GM19023 (cell line): ENCODE measurements around the gene MPV17L.
"Not testable (repeated sequence)": the region's sequence is repeated elsewhere in the genome, so short reads cannot be mapped to it uniquely, and the experiment has no call there.

Source experiments
- ATAC-seq: cut with Tn5 transposase; IDR thresholded peaks from one replicate; pipeline ENCODE4 v1.9.1; 2021; ENCODE audit warnings: mild to moderate bottlenecking, moderate library complexity; ENCODE audit not compliant: unreplicated experiment

Gene MPV17L

DNA sequence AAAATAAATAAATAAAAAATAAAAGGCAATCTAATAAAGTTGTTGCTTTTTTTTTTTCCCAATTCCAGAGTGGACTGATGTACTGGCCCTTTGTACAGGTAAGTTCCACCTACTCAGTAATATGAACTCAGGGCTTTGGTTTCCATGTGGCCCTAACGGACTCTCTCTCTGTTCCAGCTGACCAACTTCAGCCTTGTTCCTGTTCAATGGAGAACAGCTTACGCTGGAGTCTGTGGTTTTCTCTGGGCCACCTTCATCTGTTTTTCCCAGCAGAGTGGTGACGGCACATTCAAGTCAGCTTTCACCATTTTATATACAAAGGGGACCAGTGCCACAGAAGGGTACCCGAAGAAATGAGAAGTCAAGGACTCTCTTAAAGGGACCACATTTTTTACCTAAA is 12.2 kb downstream of the MPV17L start:
- ATAC-seq: not testable (repeated sequence)

DNA sequence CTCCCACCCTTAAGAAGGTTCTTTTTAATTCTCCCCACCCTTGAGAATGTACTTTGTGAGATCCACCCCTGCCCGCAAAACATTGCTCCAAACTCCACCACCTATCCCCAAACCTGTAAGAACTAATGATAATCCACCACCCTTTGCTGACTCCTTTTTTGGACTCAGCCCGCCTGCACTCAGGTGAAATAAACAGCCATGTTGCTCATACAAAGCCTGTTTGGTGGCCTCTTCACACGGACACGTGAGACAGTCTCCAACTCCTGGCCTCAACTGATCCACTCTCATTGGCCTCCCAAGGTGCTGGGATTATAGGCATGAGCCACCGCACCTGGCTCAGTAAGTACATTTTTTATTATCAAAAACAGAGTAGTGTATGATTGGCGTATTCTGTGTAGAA is 13.9 kb downstream of the MPV17L start:
- ATAC-seq: not testable (repeated sequence)

DNA sequence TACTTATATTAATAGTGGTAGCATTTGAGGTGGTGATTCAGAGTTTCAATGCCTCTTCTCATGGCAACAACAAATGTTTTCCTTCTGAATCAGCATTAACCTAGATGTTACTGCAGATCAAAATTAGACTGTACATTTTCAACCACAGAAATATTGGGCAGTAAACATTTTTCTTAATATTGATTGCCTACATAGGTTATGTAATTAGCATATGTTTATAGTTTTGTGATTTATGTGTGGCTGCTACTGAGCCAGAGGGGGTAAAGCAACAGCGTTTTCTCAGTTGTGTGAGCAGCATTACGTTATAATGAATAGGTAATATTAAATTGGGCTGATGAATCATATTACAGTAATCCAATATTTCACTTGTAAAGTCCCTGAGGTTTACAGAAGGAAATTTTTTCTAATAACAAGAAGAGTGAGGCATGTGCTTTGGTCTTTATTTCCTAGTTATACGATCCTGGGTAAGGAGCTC is 20.0 kb downstream of the MPV17L start:
- ATAC-seq: no peak

DNA sequence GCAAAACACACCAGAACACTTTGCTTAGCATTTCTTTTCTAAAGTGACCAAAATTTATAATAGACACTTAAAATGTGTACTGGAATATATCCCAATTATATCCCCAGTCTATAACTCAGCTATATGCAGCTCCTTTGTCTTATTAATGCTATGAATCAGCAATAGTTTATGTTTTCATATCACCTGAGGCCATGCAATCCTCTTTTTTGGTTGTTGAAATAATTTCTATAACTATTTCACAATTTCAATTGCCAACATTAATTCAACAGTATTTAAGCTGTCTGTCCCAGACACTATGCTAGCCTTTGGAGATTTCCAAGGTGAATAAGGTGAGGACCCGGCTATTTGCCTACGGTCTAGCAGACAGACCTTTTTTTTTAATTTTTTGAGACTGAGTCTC is 21.6 kb downstream of the MPV17L start:
- no peak for ATAC-seq

DNA sequence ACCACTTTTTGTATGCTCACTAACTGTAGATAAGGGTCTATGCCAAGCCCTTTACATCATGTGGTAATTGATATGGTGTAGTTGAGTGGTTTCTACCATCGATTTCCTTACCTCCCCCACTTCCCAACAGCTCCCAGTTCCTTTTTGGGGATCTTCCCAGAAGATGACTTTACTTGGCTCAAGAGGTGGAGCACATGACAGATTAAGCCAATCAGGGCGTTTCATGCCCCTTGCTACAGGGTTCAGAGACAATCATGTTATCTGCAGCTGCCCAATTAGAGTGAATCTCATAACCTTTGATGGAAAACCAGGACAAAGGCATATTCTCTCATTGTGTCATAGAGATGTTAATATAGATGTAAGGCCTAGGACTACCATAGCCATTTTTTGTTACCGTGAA is 22.7 kb downstream of the MPV17L start:
- no peak for ATAC-seq

DNA sequence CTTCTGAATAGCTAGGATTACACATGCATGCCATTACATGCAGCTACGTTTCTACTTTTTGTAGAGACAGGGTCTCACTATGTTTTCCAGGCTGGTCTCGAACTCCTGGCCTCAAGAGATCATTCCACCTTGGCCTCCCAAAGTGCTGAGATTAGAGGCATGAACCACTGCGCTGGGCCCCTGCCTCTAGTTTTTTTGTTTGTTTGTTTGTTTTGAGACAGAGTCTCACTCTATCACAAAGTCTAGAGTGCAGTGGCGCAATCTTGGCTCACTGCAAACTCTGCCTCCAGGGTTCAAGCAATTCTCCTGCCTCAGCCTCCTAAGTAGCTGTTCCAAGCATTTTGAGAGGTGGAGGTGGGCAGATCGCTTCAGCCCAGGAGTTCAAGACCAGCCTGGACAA is 26.1 kb downstream of the MPV17L start:
- not testable (repeated sequence) for ATAC-seq

DNA sequence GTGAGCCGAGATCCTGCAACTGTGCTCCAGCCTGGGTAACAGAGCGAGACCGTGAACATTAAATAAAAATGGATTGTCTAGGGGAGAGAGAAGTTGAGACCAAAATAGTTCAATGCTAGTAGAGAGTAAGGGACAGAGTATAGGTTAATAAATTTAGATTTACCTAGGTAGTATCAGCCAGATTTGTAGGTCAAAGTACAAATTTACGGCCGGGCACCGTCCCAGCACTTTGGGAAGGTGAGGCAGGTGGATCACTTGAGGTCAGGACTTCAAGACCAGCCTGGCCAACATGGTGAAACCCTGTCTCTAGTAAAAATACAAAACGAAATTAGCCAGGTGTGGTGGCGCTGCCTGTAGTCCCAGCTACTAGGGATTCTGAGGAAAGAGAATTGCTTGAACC is 26.7 kb downstream of the MPV17L start:
- no peak for ATAC-seq

GRCh38 chr16:15425861-15426260 is 30.3 kb downstream of the MPV17L start:
- ATAC-seq: no peak

DNA sequence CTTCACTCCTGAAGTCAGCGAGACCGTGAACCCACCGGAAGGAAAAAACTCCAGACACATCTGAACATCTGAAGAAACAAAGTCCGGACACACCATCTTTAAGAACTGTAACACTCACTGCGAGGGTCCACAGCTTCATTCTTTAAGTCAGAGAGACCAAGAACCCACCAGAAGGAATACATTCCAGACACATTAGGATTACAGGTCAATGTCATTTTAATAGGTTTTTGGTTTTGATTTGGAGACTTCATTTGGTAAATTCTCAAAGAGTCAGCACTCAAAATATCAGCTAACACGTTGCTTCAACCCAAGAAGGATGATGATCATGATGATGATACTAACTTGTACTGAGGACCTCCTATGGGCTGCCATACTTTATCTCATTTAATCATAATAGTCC is 31.2 kb downstream of the MPV17L start:
- no peak for ATAC-seq

DNA sequence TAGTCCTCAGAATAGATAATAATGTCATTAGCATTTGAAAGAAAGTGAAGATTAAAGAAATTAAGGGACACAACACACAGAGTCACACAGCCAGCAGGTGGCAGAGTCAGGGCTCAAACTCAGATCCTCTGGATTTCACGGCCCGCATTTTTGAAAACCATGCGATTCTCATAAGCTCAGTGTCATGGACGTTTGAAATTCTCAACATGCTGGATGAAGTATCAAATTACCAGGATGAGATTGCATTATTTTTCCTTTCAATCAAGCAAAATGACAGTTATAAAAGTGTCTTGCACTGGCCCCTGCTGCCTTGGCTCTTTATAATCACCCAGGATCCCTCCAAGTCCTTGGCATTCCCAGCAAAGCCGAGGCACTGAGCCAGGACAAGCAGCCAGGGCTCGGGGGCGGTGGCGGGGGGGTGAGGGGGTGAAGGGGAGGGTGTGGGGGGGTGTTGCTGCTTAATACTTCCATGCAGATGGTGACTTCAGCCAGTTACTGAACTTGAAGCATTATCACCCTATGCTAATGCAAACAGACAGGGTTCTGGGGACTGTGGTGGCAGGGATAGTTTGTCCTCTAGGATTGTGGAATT is 32.2 kb downstream of the MPV17L start:
- ATAC-seq: no peak

DNA sequence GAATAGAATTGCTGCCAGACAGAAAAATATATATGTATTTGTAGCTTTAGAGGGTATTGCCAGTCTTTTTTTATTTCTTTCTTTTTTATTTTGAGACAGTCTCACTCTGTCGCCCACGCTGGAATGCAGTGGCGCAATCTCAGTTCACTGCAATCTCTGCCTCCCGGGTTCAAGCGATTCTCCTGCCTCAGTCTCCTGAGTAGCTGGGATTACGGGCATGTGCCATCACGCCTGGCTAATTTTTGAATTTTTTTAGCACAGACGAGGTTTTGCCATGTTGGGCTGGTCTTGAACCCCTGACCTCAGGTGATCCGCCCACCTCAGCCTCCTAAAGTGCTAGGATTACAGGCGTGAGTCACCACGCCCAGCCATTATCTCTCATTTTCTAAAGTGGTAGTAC is 35.3 kb downstream of the MPV17L start:
- ATAC-seq: not testable (repeated sequence)

DNA sequence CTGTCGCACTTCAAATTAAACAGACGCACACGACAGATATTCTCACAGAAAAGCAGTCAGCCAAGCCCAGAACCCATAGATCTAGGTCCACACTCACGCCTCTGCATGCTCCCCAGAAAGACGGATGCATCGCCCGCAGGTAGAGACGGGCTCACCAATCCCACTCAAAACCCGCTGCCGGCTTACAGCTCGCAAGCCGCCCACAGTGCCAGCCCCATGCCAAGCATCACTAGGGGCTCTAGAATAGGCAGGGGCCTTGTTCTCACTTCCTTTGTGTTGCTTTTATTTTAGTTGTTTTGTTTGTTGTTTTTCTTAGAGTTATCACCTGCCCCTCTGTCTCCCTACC is 38.5 kb downstream of the MPV17L start:
- ATAC-seq: no peak

DNA sequence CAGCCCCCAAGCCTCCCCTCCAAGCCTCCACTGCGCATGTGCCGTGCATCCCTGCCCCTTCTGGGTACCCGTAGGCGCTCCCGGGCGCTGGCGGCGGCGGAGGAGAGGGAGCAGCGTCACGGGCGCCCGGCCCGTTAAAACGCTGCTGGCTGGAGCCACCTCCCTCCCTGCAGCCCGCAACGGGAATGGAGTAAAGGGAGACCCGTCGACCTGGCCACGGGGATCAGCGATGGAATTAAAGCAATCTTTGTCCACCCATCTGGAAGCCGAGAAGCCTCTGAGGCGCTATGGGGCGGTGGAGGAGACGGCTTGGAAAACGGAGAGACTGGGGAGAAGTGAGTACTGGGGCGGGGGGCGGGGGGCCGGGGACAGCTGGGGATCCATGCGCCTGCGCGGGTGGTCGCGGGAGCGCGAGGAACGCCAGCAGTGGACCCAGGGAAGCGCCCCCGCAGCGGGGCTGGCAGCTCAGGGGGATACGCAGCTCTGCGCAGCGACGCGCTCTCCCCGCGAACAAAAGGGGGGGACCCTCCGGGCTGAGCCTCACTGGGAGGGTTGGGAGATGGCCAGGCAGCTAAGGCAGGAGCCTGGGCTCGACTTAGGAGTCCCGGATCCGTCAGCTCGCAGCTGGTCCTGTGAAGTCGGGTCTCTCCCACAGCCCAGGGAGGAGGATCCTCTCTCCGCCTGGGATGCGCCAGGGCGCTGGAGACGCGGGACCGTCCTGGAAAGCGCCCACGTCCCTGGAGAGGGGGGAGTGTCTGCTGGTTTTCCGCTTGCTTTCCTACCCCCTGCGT is 39.1 kb downstream of the MPV17L start, which contains the start of gene BMERB1:
BMERB1 (plus strand) TSS at position 164 of the 791 bp plus-strand sequence; CDS start at position 230, 66 bp downstream.
- ATAC-seq: no peak

DNA sequence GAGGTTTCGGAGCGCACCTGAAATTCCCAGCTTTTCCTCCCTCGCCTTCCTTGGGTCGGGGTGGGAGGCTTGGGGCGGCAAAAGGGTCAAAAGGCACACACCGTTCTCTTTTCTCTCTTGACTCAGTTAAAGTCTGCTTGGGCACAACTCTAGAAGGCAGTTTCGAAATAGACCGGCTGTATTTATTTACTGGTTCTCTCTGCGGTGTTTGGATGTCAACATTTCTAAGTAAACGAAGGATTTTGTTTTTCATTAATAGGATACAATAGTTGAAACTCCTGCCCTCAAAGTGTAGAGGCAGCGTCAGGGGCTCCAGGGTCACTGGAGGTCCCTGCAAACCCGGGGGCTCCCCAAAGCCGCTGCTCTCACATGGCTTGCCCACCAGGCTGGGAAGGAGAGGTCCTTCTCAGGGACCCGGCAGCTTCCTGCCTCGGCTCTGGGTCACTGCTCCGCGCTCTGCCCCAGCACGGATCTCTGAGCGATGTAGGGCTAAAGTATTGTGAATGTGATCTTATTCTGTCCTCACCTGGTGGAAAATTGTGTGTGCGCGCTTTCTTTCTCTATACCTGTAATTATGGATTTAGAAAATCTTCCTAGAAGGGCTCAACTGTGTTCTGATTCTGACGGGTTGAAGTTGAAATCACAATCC is 39.8 kb downstream of the MPV17L start:
- ATAC-seq: no peak

DNA sequence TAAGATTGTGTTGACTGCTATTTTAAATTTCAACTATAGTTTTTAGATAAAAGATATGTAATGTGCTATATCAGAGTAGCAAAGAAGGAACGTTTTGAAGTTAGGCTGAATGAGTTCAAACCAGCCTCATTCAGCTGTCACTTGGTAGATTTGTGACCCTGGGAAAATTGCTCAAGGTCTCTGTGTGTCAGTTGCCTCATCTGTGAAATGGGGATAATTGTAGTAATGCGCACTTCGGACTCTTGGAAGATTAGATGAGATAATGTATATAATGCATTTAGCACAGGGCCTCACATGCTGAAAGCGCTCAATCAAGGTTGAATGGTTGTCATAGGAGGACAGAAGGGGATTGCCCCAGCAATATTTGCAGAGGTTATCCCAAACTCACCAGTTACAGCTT is 43.5 kb downstream of the MPV17L start:
- ATAC-seq: no peak

DNA sequence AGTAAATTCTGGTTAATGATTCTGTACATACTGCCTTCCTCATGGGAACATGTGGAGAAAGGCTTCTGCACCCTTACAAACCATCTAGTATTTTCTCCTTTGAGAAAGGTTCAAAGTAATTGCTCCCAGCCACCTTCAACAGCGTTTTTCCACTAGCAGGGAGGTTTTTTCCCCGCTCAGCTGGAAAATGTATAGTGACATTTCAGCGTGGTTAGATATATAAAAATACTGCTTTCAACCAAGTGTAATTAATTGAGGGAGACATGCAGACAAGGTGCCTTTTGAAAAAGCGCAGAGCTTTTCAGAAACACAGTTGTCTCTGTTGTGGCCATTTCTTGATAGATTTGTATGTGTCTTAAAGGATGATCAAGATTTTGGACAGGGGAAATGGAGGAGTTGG is 44.0 kb downstream of the MPV17L start:
- ATAC-seq: no peak

DNA sequence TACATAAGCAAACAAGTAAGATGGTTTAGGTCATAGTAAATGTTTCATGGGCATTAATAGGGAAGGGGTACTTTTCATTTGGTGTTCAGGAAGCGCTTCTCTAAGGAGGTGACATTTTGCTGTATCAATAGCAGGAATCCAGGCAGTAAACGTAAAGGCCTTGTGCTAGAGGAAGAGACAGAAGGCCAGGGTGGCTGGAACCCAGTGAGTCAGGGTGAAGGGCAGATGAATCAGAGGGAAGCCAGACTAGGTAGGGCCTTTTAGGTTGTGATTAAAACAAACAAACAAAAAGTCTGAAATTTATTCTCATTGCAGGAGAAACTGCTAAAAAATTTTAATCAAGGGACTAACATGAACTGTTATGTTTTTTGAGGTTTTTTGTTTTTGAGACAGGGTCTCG is 45.3 kb downstream of the MPV17L start:
- no peak for ATAC-seq

DNA sequence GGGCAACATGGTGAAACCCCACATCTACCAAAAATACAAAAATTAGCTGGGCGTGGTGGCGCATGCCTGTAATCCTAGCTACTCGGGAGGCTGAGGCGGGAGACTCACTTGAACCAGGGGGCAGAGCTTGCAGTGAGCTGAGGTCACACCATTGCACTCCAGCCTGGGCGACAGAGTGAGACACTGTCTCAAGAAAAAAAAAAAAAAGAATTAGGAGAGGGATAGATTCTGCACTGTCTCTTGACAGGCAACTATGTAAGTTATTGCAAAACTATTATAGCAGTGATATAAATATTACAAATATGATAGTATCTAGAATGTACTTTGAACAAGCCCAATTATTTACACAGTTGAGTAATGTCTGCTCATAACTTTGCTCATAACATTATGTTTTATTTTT is 46.6 kb downstream of the MPV17L start:
- not testable (repeated sequence) for ATAC-seq

- ATAC-seq: no peak
Observed at GRCh38 chr16:15443753-15444152, 48.2 kb downstream of the MPV17L start.

DNA sequence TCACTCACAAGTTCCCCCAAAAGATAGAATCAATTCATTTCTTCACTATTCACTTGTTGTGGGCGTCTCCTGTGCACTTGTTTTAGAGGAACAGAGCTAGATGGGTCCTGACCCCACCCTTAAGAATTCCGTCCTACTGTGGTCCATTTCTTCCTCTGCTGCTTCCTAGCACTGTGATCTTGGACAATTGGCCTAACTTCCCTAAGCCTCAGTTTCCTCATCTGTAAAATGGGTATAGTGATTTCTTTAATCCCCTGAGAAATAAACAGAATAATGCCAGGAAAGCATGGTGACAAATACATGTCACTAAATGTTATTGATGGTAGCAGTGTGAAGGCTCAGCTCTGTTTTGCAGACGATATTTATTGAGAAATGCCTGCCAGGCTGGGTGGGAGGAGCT is 48.7 kb downstream of the MPV17L start:
- no peak for ATAC-seq

- ATAC-seq: no peak
Observed at GRCh38 chr16:15445450-15445849, 49.9 kb downstream of the MPV17L start.

- ATAC-seq: no peak
Observed at GRCh38 chr16:15446901-15447300, 51.3 kb downstream of the MPV17L start.
